ENCODE data around the gene ATP5F1D. TPM values are rescaled to one million over a fixed set of nuclear protein-coding genes. Genes with fewer than 3 reads are reported as not detected.

The ATP5F1D gene
- total RNA-seq, 2 donors from 2014 or later: 40.4 to 45.1 TPM

DNA sequence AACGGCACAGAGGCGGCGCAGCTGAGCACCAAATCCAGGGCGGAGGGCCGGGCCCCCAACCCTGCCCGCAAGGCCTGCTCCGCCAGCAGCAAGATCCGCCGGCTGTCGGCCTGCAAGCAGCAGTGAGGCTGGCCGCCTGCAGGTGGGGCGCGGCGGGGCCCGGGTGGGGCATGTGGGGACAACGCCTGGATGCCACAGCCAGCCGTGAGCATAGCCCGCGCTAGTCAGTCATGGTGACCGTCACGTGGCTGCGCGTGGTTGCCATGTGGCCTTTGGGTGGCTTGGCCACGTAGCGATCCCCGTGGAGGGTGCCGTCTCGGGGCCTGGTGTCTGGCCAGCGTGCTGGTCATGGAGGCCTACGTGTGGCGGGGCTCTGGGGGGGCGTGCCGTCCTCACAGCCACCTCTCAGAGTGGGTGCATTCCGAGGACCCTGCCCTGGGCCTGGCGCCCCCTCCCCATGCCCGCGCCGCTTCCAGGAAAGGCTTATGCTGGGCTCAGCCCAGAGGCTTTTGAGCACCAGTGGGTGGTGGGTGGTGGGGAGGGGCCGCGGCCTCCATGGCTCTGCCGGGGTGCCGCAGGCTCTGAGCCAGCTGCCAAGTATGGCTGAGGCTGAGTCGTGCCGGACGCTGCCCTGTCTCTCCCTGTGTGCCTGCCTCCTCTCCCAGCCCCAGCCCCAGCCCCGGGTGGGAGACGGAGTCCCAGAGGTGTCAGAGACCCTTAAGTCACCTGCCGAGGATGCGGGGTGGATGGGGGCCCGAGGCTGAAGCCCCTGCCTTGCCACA, 14.8 kb upstream of the ATP5F1D start:
- DNase-seq (ENCODE audit: low spot score): no peak
- Histone ChIP-seq H3K27me3 (replicated peaks; ENCODE audit: insufficient read depth) (no peaks in the 10 kb centered on the region), H3K4me3 (no peak overlapping the region), H3K27ac (no peak overlapping the region), H3K9me3 (no peaks in the 10 kb centered on the region), H3K4me1 (ENCODE audit: control insufficient read depth in 1 of 2, low read depth in 2 of 2) (peaks cover 4 to 12% of the 10 kb centered on the region in 2 donors), H3K36me3 (peaks cover 39% of the 10 kb centered on the region)
- no peak for TF ChIP-seq CTCF (IDR thresholded peaks at IDR 0.05)
- ATAC-seq (ENCODE audit: insufficient number of reproducible peaks, low FRiP score, low read depth): no peak

DNA sequence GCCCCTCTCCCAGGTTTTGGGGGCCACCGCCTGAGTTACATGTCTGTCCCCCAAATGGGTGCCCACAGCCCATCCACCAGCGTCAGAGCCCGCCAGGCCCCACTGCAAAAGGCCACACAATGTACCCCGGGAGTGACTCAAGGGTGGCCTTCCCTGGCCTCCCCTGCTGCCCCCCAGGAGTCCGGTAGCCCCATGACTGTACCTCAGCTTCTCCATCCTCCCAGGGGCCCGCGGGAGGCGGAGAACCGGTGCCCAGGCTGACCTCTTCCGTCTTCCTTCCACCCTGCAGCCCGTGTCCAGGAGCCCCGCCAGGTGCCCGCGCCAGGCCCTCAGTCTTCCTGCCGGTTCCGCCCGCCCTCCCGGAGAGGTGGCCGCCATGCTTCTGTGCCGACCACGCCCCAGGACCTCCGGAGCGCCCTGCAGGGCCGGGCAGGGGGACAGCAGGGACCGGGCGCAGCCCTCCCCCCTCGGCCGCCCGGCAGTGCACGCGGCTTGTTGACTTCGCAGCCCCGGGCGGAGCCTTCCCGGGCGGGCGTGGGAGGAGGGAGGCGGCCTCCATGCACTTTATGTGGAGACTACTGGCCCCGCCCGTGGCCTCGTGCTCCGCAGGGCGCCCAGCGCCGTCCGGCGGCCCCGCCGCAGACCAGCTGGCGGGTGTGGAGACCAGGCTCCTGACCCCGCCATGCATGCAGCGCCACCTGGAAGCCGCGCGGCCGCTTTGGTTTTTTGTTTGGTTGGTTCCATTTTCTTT, 14.1 kb upstream of the ATP5F1D start:
- ATAC-seq (ENCODE audit: insufficient number of reproducible peaks, low FRiP score, low read depth): no peak
- Histone ChIP-seq H3K27ac (no peak overlapping the region), H3K4me1 (ENCODE audit: control insufficient read depth in 1 of 2, low read depth in 2 of 2) (peaks cover 3 to 9% of the 10 kb centered on the region in 2 donors), H3K4me3 (no peak overlapping the region), H3K9me3 (no peaks in the 10 kb centered on the region), H3K27me3 (replicated peaks; ENCODE audit: insufficient read depth) (no peaks in the 10 kb centered on the region), H3K36me3 (peaks cover 37% of the 10 kb centered on the region)
- no peak for TF ChIP-seq CTCF (IDR thresholded peaks at IDR 0.05)
- no peak for DNase-seq (ENCODE audit: low spot score)

GRCh38 chr19:1228161-1228957, 13.2 kb upstream of the ATP5F1D start:
- no peak overlapping the region for H3K27ac ChIP-seq
- no peaks in the 10 kb centered on the region for H3K9me3 ChIP-seq
- H3K4me3 ChIP-seq: no peak overlapping the region
- no peak for ATAC-seq (ENCODE audit: insufficient number of reproducible peaks, low FRiP score, low read depth)
- DNase-seq (ENCODE audit: low spot score): no peak
- no peak for TF ChIP-seq CTCF (IDR thresholded peaks at IDR 0.05)
- H3K27me3 ChIP-seq (replicated peaks; ENCODE audit: insufficient read depth): no peaks in the 10 kb centered on the region
- peaks cover 5 to 11% of the 10 kb centered on the region in 2 donors for H3K4me1 ChIP-seq (ENCODE audit: control insufficient read depth in 1 of 2, low read depth in 2 of 2)
- H3K36me3 ChIP-seq: peaks cover 28% of the 10 kb centered on the region

- H3K4me3 ChIP-seq: no peak overlapping the region
- H3K36me3 ChIP-seq: peaks cover 28% of the 10 kb centered on the region
- ATAC-seq (ENCODE audit: insufficient number of reproducible peaks, low FRiP score, low read depth) (no peak), DNase-seq (ENCODE audit: low spot score) (no peak)
- peaks cover 5 to 11% of the 10 kb centered on the region in 2 donors for H3K4me1 ChIP-seq (ENCODE audit: control insufficient read depth in 1 of 2, low read depth in 2 of 2)
- H3K27me3 ChIP-seq (replicated peaks; ENCODE audit: insufficient read depth): no peaks in the 10 kb centered on the region
- no peak overlapping the region for H3K27ac ChIP-seq
- no peaks in the 10 kb centered on the region for H3K9me3 ChIP-seq
- TF ChIP-seq CTCF (IDR thresholded peaks at IDR 0.05): no peak
These were observed 12.3 kb upstream of the ATP5F1D start for GRCh38 chr19:1229056-1229923.
